SK-N-MC (cell line): Measurements from ENCODE around the gene AGT.
"Not testable (repeated sequence)": the region's sequence is repeated elsewhere in the genome, so short reads cannot be mapped to it uniquely, and the experiment has no call there.

Experiments used
- DNase-seq: peaks from one replicate; pipeline ENCODE4 v3.0.0-alpha.2; 2011; ENCODE audit warnings: low read depth, low spot score
- H3K27ac ChIP-seq: fragments of 200-600 bp; sonication (generic); 2 replicates; pipeline ENCODE4 v1.5.1; 2016; ENCODE audit warnings: mixed run types
- H3K36me3 ChIP-seq: fragments of 200-600 bp; sonication (generic); 2 replicates; pipeline ENCODE4 v1.6.1; 2017; ENCODE audit warnings: antibody characterized with exemption, low read length, mixed read lengths; ENCODE audit not compliant: insufficient read depth
- H3K4me3 ChIP-seq: fragments of 200-600 bp; sonication (generic); 2 replicates; pipeline ENCODE4 v1.5.1; 2016
- H3K9ac ChIP-seq: fragments of 200-600 bp; sonication (generic); 2 replicates; pipeline ENCODE4 v1.8.0; 2017; ENCODE audit warnings: mixed run types, mixed read lengths; ENCODE audit not compliant: insufficient read length
- H3K9me3 ChIP-seq: fragments of 200-600 bp; sonication (generic); 2 replicates; pipeline ENCODE4 v1.6.1; 2017; ENCODE audit warnings: low read depth, mild to moderate bottlenecking, antibody characterized with exemption, low read length, moderate library complexity, mixed read lengths
- EZH2 ChIP-seq: fragments of 200-600 bp; sonication (generic); IDR thresholded peaks from one replicate; pipeline ENCODE4 v1.6.1; 2017; ENCODE audit warnings: antibody characterized with exemption
- FOXP2 ChIP-seq: optimal IDR thresholded peaks from 2 replicates; pipeline ENCODE3; 2011; ENCODE audit warnings: mild to moderate bottlenecking, moderate library complexity; ENCODE audit not compliant: insufficient read depth; ENCODE audit errors: extremely low read length, control extremely low read depth
- POLR2AphosphoS5 ChIP-seq: IDR thresholded peaks from 2 replicates; pipeline ENCODE4 v1.6.1; 2012; ENCODE audit warnings: mild to moderate bottlenecking, low read depth, low read length, borderline replicate concordance

Gene AGT

GRCh38 chr1:230728710-230729392 is 14.9 kb upstream of the AGT start:
- Histone ChIP-seq H3K9me3 (no peaks in the 10 kb centered on the region), H3K27ac (no peak overlapping the region), H3K9ac (no peak overlapping the region)

DNA sequence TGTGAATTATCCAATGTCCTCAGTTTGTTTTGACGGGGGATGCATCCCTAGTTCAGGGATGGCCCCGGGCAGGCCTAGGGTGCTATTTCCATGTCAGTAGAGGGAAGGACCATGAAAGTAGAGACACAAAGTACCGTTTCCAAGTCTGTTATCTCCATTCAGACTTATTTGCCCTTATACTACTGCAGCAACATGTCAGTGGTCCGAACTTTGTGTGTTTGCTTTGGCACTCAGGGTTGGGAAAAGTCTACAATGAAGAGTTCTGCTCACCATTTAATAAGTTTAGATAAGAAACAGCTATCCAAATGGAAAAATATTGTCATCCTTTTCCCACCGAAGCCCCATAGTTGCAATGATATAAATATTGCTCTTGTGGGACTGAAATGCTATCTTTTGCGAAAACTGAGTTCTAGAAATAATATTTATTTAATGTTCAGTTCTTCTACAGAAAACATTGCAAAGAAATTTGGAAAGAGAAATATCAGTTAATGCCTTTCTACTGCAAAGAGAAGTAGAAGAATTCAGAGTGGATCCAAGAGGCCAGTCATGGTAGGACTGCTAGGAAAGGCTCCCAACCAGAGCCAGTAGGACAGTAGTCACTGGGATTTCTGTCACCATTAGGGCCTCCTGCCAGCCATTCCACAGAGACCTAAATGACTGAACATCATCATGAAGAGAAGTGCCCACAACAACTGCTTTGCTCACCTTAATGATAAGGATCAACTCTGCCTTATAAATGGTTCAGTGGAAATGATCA is 11.5 kb upstream of the AGT start:
- DNase-seq: no peak
- TF ChIP-seq FOXP2 (no peak), EZH2 (no peak), POLR2AphosphoS5 (no peak)
- Histone ChIP-seq H3K9ac (no peak overlapping the region), H3K27ac (no peak overlapping the region), H3K36me3 (no peaks in the 10 kb centered on the region), H3K9me3 (no peaks in the 10 kb centered on the region), H3K4me3 (no peak overlapping the region)

More at GRCh38 chr1:230728710-230729392, 14.9 kb upstream of the AGT start:
- Histone ChIP-seq H3K36me3 (no peaks in the 10 kb centered on the region), H3K4me3 (no peak overlapping the region)
- DNase-seq: no peak
- TF ChIP-seq POLR2AphosphoS5: no peak
- no peak for TF ChIP-seq EZH2
- no peak for TF ChIP-seq FOXP2

DNA sequence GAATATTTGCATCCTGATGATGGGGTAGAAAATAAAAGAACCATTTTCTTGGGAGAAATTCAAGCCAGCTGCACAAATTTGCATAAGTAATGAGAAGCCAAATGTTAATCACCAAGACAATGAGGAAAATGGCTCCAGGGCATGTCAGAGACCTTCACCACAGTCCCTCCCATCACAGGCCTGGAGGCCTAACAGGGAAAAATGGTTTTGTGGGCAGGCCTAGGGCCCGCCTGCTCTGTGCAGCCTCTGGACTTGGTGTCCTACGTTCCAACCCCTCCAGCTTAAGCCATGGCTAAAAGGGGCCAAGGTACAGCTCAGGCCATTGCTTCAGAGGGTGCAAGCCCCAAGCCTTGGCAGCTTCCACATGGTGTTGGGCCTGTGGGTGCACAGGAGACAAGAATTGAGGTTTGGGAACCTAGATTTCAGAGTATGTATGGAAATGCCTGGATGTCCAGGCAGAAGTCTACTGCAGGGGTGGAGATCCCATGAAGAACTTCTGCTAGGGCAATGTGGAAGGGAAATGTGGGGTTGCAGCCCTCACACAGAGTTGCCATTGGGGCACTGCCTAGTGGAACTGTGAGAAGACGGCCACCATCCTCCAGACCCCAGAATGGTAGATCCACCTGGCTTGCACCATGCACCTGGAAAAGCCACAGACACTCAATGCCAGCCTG is 8.1 kb upstream of the AGT start:
- not testable (repeated sequence) for H3K36me3 ChIP-seq, H3K4me3 ChIP-seq, H3K9me3 ChIP-seq, H3K9ac ChIP-seq, DNase-seq, H3K27ac ChIP-seq

DNA sequence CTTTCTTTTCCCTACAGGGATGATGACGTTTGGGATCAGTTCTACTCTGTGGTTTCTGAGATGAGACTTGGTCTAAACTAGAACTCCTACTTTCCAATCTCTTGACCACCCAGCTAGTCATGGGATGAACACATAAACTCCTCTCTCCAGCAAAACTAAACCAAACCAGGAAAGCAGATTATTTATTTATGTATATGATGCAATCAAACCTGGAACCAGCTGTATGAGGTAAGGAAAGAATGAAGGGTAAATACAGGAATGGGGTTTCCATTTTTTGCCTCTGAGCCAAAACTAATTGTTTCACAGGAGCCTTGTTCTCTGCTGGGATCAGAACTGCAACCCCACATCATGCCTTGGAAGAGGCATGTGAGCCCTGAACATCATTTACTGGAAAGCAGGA is 3.3 kb upstream of the AGT start:
- no peak for DNase-seq
- Histone ChIP-seq H3K9me3 (no peaks in the 10 kb centered on the region), H3K4me3 (no peak overlapping the region), H3K9ac (no peak overlapping the region), H3K27ac (no peak overlapping the region), H3K36me3 (no peaks in the 10 kb centered on the region)
- TF ChIP-seq EZH2: no peak
- no peak for TF ChIP-seq POLR2AphosphoS5
- no peak for TF ChIP-seq FOXP2

- H3K4me3 ChIP-seq, H3K9ac ChIP-seq, H3K9me3 ChIP-seq, H3K36me3 ChIP-seq, H3K27ac ChIP-seq, DNase-seq: not testable (repeated sequence)
Measured at GRCh38 chr1:230716453-230716852, 2.5 kb upstream of the AGT start.

GRCh38 chr1:230715510-230715909 is 1.6 kb upstream of the AGT start:
- Histone ChIP-seq H3K4me3 (no peak overlapping the region), H3K36me3 (no peaks in the 10 kb centered on the region), H3K9ac (no peak overlapping the region), H3K9me3 (no peaks in the 10 kb centered on the region), H3K27ac (no peak overlapping the region)
- no peak for TF ChIP-seq FOXP2
- no peak for TF ChIP-seq POLR2AphosphoS5
- no peak for TF ChIP-seq EZH2
- DNase-seq: no peak

- no peak for DNase-seq
- H3K9ac ChIP-seq: no peak overlapping the region
- no peaks in the 10 kb centered on the region for H3K36me3 ChIP-seq
- TF ChIP-seq POLR2AphosphoS5: no peak
- TF ChIP-seq EZH2: no peak
- TF ChIP-seq FOXP2: no peak
- H3K9me3 ChIP-seq: no peaks in the 10 kb centered on the region
- H3K4me3 ChIP-seq: no peak overlapping the region
- H3K27ac ChIP-seq: no peak overlapping the region
Measured at GRCh38 chr1:230713547-230713914, 391 bp downstream of the AGT start.

DNA sequence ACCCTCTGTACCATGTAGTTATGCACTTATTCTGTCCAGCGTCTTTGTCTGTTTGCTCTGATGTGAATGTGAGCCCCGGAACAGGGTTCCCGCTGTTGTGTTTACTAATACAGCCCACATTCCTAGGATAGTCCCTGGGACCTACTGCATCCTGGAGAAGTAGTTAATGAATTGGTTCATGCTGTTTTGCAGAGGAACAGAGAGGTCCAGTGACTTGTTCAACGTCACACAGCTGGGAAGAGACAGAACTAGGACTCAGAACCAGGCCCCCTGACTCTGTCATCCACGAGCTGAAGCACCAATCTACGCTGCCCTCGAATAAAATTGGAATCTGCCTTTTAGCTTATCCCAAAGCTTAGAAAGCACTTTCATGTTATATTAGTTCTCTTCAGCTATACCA is 784 bp downstream of the AGT start:
- H3K27ac ChIP-seq: no peak overlapping the region
- H3K9ac ChIP-seq: no peak overlapping the region
- no peak overlapping the region for H3K4me3 ChIP-seq
- H3K36me3 ChIP-seq: no peaks in the 10 kb centered on the region
- TF ChIP-seq FOXP2 (no peak), POLR2AphosphoS5 (no peak), EZH2 (no peak)
- no peaks in the 10 kb centered on the region for H3K9me3 ChIP-seq
- DNase-seq: no peak

DNA sequence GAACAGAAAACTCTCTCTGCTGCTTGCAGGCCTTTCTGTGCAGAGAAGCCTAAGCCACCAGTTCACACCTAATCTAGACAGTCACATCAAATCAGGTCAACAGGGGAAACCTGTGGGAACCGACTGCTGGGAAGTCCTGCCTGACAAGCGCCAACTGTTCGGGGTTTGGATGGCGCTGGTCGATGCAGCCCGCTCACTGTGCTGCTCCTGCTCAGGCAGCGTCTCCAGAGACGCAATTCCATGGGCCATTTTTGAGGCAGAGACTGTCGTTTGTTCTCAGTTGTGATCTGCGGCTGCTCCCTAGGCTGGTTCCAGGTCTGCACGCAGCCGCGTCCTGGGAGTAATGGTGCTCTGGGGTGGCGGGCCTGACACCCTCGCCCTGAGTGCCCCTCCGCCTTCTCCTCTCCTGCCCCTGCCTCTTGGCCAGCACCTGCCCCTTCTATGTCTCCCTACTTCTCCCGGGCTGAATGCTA is 1.4 kb downstream of the AGT start:
- Histone ChIP-seq H3K9ac (no peak overlapping the region), H3K36me3 (no peaks in the 10 kb centered on the region), H3K9me3 (no peaks in the 10 kb centered on the region), H3K4me3 (no peak overlapping the region), H3K27ac (no peak overlapping the region)
- TF ChIP-seq FOXP2 (no peak), EZH2 (no peak), POLR2AphosphoS5 (no peak)
- no peak for DNase-seq
